Endothelial cell of umbilical vein (primary cell): ENCODE measurements around the gene UBR3. TPM values are rescaled to one million over a fixed set of nuclear protein-coding genes. Genes with fewer than 3 reads are reported as not detected.
A peak's percentile ranks its signal among the peaks of the same experiment; 100 is the strongest.

ENCODE experiments used
- BruUV-seq: library from RNA; stranded (reverse); fragments of 400-500 nt; replicated peaks from 2 replicates; lab custom pipeline; 2021; lab: Mats Ljungman, UMichigan
- CTCF ChIA-PET: fragments of 300-600, 350-600 bp; sonication (Branson Sonifier 250); formaldehyde crosslinking; loops from one replicate; lab custom pipeline; 2021; ENCODE audit warnings: antibody characterized with exemption, inconsistent platforms; lab: Charles Lee
- POLR2A ChIA-PET: fragments of 300-600, 350-600 bp; sonication (Branson Sonifier 250); formaldehyde crosslinking; loops from one replicate; lab custom pipeline; 2021; ENCODE audit warnings: antibody characterized with exemption, inconsistent platforms; lab: Charles Lee
- DNase-seq: peaks from one replicate; pipeline ENCODE4 v3.0.0-alpha.2; 2011; ENCODE audit warnings: low read depth, low spot score
- FAIRE-seq: peaks from 2 replicates; lab custom pipeline; 2011; peaks lifted over from hg19 to GRCh38; lab: Jason Lieb, UNC
- H2AFZ ChIP-seq: 2 replicates; pipeline ENCODE4 v1.6.0; 2012; ENCODE audit warnings: low read depth, low read length, control low read depth, inconsistent platforms
- H3K27ac ChIP-seq: 2 replicates; pipeline ENCODE4 v1.5.1; 2011; ENCODE audit warnings: low read depth, mild to moderate bottlenecking, control low read depth, low read length, moderate library complexity; ENCODE audit not compliant: insufficient read depth
- H3K27me3 ChIP-seq, 2 experiments: 2 replicates each; pipeline versions ENCODE4 v1.6.0 to v1.6.1; 2011; ENCODE audit warnings: low read length in 2 of 2, mixed read lengths in 1 of 2; ENCODE audit not compliant: control insufficient read depth in 2 of 2, insufficient read depth in 2 of 2
- H3K36me3 ChIP-seq, 2 experiments: 2 replicates in 1 of 2; 3 replicates in 1 of 2; pipeline ENCODE4 v1.5.1; 2011; ENCODE audit warnings: low read length in 2 of 2, mild to moderate bottlenecking in 1 of 2, moderate library complexity in 1 of 2; ENCODE audit not compliant: control insufficient read depth in 2 of 2, insufficient read depth in 2 of 2; ENCODE audit errors: extremely low read depth in 1 of 2
- H3K4me1 ChIP-seq: 3 replicates; pipeline ENCODE4 v1.5.1; 2011; ENCODE audit warnings: mild to moderate bottlenecking, low read length; ENCODE audit not compliant: control insufficient read depth, insufficient read depth; ENCODE audit errors: extremely low read depth
- H3K4me2 ChIP-seq: 2 replicates; pipeline ENCODE4 v1.6.1; 2011; ENCODE audit warnings: low read length, control low read depth, mixed read lengths; ENCODE audit not compliant: insufficient read depth
- H3K4me3 ChIP-seq, 3 experiments: fragments of 200-600 bp in 1 of 3; sonication (generic), shearing (Covaris generic) in 1 of 3; replicated peaks in 1 of 3; 2 replicates each; pipeline ENCODE4 v1.5.1; 2011 to 2016; ENCODE audit warnings: control low read depth in 3 of 3, low read length in 3 of 3, mild to moderate bottlenecking in 2 of 3, inconsistent platforms in 1 of 3, low read depth in 1 of 3, moderate library complexity in 1 of 3; ENCODE audit not compliant: insufficient read depth in 1 of 3
- H3K79me2 ChIP-seq: 2 replicates; pipeline ENCODE4 v1.6.0; 2012; ENCODE audit warnings: low read length, inconsistent platforms; ENCODE audit not compliant: control insufficient read depth, insufficient read depth
- H3K9ac ChIP-seq: replicated peaks from 2 replicates; pipeline ENCODE3; 2011; ENCODE audit warnings: low read length, control low read depth; ENCODE audit not compliant: insufficient read depth; ENCODE audit errors: extremely low read depth
- H3K9me1 ChIP-seq: replicated peaks from 3 replicates; pipeline ENCODE4 v1.6.0; 2011; ENCODE audit warnings: mild to moderate bottlenecking, low read length; ENCODE audit not compliant: control insufficient read depth, insufficient read depth; ENCODE audit errors: extremely low read depth
- H3K9me3 ChIP-seq: replicated peaks from 2 replicates; pipeline ENCODE4 v1.5.1; 2012; ENCODE audit warnings: low read length, inconsistent platforms; ENCODE audit not compliant: control insufficient read depth, insufficient read depth
- H4K20me1 ChIP-seq: replicated peaks from 2 replicates; pipeline ENCODE3; 2011; ENCODE audit warnings: mild to moderate bottlenecking, low read length; ENCODE audit not compliant: control insufficient read depth, insufficient read depth; ENCODE audit errors: extremely low read depth
- CTCF ChIP-seq, 2 donors: IDR thresholded peaks; 1 replicate in 1 of 2; 2 replicates in 1 of 2; pipeline ENCODE4 v1.5.1; 2011; ENCODE audit warnings: low read length in 2 of 2, mild to moderate bottlenecking in 2 of 2, moderate library complexity in 2 of 2, control low read depth in 1 of 2, inconsistent platforms in 1 of 2, low read depth in 1 of 2; ENCODE audit not compliant: insufficient read depth in 1 of 2; ENCODE audit errors: extremely low read depth in 1 of 2
- EZH2 ChIP-seq: IDR thresholded peaks from 2 replicates; pipeline ENCODE4 v1.6.1; 2012; ENCODE audit warnings: borderline replicate concordance, low read depth, mild to moderate bottlenecking, moderate library complexity, low read length, inconsistent platforms; ENCODE audit not compliant: severe bottlenecking
- FOS ChIP-seq: IDR thresholded peaks from 2 replicates; pipeline ENCODE4 v1.6.1; 2011; ENCODE audit warnings: mild to moderate bottlenecking, low read length, moderate library complexity, borderline replicate concordance; ENCODE audit not compliant: insufficient read depth
- GATA2 ChIP-seq: IDR thresholded peaks from 2 replicates; pipeline ENCODE4 v1.7.0; 2011; ENCODE audit warnings: low read depth, mild to moderate bottlenecking, moderate library complexity, mixed read lengths, low read length; ENCODE audit not compliant: insufficient read length, insufficient read depth
- JUN ChIP-seq: IDR thresholded peaks from 2 replicates; pipeline ENCODE4 v1.6.1; 2011; ENCODE audit warnings: borderline replicate concordance, low read depth; ENCODE audit not compliant: insufficient read length, insufficient read depth
- MYC ChIP-seq: IDR thresholded peaks from one replicate; pipeline ENCODE4 v1.6.1; 2011; ENCODE audit warnings: mild to moderate bottlenecking, low read depth, low read length
- POLR2A ChIP-seq: IDR thresholded peaks from 2 replicates; pipeline ENCODE4 v1.6.1; 2012; ENCODE audit warnings: low read depth, mild to moderate bottlenecking, control low read depth, low read length
- POLR2AphosphoS5 ChIP-seq: IDR thresholded peaks from 2 replicates; pipeline ENCODE4 v1.6.1; 2012; ENCODE audit warnings: low read depth, mild to moderate bottlenecking, control low read depth, low read length, moderate library complexity; ENCODE audit not compliant: insufficient read depth
- dilution Hi-C: fragments of 300-500 bp; cut with MboI; formaldehyde crosslinking; loops from one replicate; pipeline ENCODE4 v1.15.0; 2019; ENCODE audit warnings: low sequenced_read_pairs; ENCODE audit not compliant: extremely low pct_ligation_motif_present
- intact Hi-C: fragments of 100-400 bp; cut with micrococcal nuclease; formaldehyde crosslinking; loops from one replicate; pipeline ENCODE4 v1.10.0; 2022
- polyA plus RNA-seq, 4 experiments: library from polyadenylated mRNA; depleted of rRNA in 3 of 4; stranded (reverse) in 3 of 4; unstranded in 1 of 4; fragments of >200 nt; gene quantifications; 2 replicates each; pipeline versions ENCODE4 v1.2.1 to v1.2.3, GENCODE V29; 2011 to 2012; ENCODE audit warnings: missing spikeins in 1 of 4
- total RNA-seq: library from RNA; stranded (reverse); gene quantifications from 2 replicates; pipeline ENCODE4 v1.2.3, GENCODE V29; 2021
- TF ChIP-seq, protein P1 (sequence below): IDR thresholded peaks from 2 replicates; pipeline ENCODE4 v1.6.1; 2011; ENCODE audit not compliant: insufficient read depth, insufficient read length

UBR3 gene
- total and polyA plus RNA-seq, 2 donors (not counting 3 experiments of a cell fraction or from before 2014, with no cell fraction given): 5.3 to 27.5 TPM

DNA sequence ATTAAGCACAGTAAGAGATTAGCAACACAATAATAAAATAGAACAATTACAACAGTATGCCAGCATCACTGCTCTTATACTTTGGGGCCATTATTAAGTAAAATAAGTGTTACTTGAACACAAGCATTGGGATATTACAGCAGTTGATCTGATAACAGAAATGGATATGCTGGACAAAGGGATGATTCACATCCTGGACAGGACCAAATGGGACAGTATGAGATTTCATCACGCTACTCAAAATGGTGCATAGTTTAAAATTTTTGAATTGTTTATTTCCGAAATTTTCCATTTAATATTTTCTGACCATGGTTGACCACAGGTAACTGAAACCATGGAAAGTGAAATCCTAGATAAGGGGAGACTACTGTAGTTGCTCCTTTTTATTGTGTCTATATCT lies 138.2 kb downstream of the UBR3 start:
- Histone ChIP-seq H2AFZ (no peak overlapping the region), H3K4me3 (no peak overlapping the region), H3K4me1 (peaks cover 9% of the 10 kb centered on the region), H3K9ac (no peak overlapping the region), H3K27me3 (no peaks in the 10 kb centered on the region), H4K20me1 (no peaks in the 10 kb centered on the region), H3K9me1 (no peaks in the 10 kb centered on the region), H3K36me3 (no peaks in the 10 kb centered on the region), H3K79me2 (no peaks in the 10 kb centered on the region), H3K4me2 (no peak overlapping the region), H3K27ac (no peak overlapping the region), H3K9me3 (no peaks in the 10 kb centered on the region)
- peak; percentile 19 for TF ChIP-seq FOS
- TF ChIP-seq POLR2AphosphoS5: no peak
- TF ChIP-seq GATA2: peak; percentile 50
- peak; percentile 7 for DNase-seq
- no peak for FAIRE-seq
- POLR2A ChIA-PET: no interaction called here
- CTCF ChIA-PET: no interaction called here
- intact Hi-C loops (no loop called here), dilution Hi-C loops (no loop called here)
- no TSS peak for BruUV-seq

DNA sequence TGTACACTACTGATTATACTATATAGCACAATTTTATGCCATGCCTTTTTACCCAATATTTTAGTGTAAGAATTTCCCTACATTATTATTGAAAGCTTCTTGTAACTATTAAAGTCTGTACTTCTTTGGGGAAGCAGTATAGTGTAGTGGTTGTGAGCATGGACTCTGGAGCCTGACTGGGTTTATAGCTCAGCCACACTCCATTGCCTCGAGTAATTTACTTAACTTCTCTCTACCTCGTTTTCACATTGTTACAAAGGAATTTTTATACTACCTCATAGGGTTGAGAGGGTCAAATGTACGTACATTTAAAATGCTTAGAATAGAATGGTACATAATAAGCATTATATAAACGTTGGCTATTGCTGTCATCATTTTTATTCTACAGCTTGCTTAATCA lies 139.2 kb downstream of the UBR3 start:
- H3K9me3 ChIP-seq: no peaks in the 10 kb centered on the region
- intact Hi-C loops: no loop called here
- H3K27ac ChIP-seq: no peak overlapping the region
- H3K27me3 ChIP-seq: no peaks in the 10 kb centered on the region
- no peak for FAIRE-seq
- TF ChIP-seq, protein P1, sequence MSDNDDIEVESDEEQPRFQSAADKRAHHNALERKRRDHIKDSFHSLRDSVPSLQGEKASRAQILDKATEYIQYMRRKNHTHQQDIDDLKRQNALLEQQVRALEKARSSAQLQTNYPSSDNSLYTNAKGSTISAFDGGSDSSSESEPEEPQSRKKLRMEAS: no peak
- TF ChIP-seq GATA2 (no peak), CTCF (IDR thresholded peaks at IDR 0.05; ENCODE audit: extremely low read depth in 1 of 2, insufficient read depth in 1 of 2, low read depth in 1 of 2, low read length in 2 of 2) (no peak), POLR2AphosphoS5 (no peak), POLR2A (no peak), FOS (no peak), JUN (no peak), EZH2 (no peak), MYC (no peak)
- no peaks in the 10 kb centered on the region for H4K20me1 ChIP-seq
- H3K36me3 ChIP-seq: no peaks in the 10 kb centered on the region
- dilution Hi-C loops: no loop called here
- no peak overlapping the region for H3K4me3 ChIP-seq
- BruUV-seq: no TSS peak
- CTCF ChIA-PET: no interaction called here
- no peaks in the 10 kb centered on the region for H3K9me1 ChIP-seq
- no peak overlapping the region for H2AFZ ChIP-seq
- H3K4me1 ChIP-seq: peaks cover 9% of the 10 kb centered on the region
- POLR2A ChIA-PET: no interaction called here
- H3K79me2 ChIP-seq: no peaks in the 10 kb centered on the region
- DNase-seq: no peak
- H3K9ac ChIP-seq: no peak overlapping the region
- no peak overlapping the region for H3K4me2 ChIP-seq
